CD4-positive, alpha-beta T cell treated with Interleukin-4 for 4 hours (primary cell): ENCODE measurements around the gene PDZD2.

Experiments
- DNase-seq: peaks from one replicate; pipeline ENCODE4 v3.0.0-alpha.2; 2020

Gene PDZD2

DNA sequence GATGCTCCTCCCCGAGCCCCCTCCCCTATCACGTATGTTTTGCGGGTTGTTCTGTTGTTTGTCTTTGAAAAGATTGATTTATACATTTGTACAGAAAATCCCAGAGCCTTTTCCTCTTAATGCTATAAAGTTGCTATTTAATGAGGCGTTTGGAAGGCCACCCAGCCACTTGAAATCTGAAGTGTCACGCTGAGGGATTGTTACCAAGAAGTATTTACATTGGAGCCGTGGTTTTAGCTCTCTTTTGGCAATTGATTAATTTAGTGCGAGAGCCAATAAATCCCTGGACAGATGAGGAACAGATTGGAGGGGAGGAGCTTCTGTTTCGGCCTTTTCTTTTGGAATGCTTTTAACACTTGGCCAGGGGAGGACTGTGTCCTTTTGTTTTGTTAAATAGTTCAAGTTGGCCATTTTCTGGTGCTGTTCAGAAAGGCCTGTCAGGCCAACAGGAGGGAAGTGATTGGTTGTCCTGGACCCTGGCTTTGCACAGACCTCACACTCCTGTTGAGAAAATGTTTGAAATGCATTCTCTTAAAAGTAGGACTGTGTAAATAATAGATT is 250.2 kb downstream of the PDZD2 start:
- DNase-seq: no peak

- no peak for DNase-seq
These were observed 251.1 kb downstream of the PDZD2 start for GRCh38 chr5:31890046-31890445.

DNA sequence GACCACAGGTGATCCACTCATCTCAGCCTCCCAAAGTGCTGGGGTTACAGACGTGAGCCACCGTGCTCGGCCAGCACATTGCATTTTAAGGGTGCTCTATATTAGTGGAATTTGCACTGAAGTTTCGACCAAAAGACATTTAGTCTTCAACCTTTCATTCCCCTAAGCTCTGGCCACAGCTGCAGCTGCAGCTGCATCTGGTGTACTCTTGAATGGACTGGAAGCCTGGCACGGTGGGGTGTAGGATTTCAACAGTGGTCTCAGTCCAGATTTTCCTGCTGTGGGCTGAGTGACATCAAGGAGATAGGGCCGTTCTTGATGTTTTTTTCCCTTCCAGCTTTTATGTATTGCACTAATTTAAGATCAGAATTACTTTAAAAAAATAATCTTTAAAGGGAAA is 255.2 kb downstream of the PDZD2 start:
- DNase-seq: no peak

- no peak for DNase-seq
These were observed 256.4 kb downstream of the PDZD2 start for GRCh38 chr5:31895199-31895820.

DNA sequence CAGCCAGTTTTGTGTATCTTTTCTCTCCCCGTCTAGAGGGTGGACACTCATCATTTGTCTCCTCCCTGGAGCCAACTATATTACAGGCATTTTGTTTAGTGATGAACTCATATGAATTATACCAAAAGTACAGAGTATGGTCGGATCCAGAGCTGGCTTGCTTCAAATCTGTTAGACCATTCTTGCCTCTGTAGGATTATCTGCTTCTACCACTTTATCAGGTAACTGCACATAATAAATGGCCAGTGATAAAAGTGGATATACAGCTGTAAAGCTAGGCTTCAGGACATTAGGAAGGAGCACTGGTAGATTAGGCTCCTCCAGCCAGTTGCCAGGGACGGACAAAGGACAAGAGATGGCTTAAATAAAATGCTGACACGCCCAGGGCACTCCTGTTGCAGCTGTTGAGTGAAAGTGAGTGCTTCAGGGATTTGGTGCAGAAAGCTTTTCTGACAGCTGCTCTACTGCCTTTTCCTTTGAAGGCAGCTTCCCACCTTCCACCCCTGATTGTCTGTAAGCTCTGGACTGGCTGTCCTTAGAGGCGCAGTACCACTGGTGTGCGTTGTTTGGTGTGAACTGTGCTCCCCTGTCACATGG is 259.2 kb downstream of the PDZD2 start:
- no peak for DNase-seq

DNA sequence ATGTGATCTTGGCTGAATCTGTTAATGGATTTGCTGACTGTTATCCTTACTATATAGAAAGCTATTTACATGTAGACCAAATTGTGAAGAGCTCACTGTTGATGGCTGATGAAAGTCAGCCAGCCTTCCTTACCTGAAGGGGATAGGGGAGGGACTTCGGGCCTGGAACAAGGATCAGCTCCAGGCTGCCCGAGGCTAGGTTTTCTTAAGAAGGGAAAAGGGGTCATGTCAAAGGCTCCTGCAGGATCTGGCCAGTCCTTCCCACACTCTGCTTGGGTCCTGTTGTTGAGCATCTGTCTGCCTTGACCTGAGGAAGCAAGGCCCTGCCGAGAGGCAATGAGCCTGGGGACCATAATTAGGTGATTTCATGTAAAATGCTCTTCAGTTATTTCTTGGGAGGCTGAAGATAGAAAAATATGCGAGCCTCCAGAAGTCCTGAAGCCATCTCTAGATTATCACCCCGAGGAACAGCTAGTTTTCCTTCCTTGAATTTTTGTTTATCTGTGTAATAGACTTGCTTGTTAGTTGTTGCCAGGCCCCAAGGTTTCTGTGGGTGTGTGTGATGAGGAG is 261.4 kb downstream of the PDZD2 start:
- DNase-seq: no peak

GRCh38 chr5:31901807-31902530 is 263.0 kb downstream of the PDZD2 start:
- DNase-seq: no peak

DNA sequence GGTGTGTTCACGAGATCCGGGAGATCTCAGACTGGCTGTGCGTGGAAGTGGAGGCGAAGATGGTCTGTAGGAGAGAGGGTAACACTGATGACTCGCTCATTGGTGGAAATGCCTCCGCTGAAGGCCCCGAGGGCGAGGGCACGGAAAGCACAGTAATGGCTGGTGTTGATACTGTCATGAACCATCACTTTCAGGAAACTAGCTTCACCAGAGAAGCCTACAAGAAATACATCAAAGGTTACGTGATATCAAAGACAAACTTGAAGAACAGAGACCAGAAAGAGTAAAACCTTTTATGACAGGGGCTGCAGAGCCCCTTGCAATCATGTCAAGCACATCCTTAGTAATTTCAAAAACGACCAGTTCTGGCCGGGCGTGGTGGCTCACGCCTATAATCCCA is 269.5 kb downstream of the PDZD2 start:
- no peak for DNase-seq

DNA sequence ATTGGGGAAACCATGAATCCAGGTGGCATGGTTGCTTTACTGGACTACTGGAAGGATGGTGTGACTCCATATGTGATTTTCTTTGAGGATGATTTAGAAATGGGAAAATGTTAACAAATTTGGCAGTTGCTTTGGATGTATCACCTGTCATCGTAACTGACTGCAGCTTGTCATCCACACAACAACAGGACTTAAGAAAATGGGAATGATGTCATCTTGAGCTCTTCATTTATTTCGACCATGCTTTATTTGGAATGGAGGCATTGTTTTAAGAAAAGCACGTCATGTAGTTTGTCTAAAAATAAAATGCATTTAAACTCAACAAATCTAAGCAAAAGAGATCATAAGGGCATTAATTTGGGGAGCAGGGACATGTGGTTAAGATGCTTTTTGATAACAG is 270.1 kb downstream of the PDZD2 start:
- no peak for DNase-seq

DNA sequence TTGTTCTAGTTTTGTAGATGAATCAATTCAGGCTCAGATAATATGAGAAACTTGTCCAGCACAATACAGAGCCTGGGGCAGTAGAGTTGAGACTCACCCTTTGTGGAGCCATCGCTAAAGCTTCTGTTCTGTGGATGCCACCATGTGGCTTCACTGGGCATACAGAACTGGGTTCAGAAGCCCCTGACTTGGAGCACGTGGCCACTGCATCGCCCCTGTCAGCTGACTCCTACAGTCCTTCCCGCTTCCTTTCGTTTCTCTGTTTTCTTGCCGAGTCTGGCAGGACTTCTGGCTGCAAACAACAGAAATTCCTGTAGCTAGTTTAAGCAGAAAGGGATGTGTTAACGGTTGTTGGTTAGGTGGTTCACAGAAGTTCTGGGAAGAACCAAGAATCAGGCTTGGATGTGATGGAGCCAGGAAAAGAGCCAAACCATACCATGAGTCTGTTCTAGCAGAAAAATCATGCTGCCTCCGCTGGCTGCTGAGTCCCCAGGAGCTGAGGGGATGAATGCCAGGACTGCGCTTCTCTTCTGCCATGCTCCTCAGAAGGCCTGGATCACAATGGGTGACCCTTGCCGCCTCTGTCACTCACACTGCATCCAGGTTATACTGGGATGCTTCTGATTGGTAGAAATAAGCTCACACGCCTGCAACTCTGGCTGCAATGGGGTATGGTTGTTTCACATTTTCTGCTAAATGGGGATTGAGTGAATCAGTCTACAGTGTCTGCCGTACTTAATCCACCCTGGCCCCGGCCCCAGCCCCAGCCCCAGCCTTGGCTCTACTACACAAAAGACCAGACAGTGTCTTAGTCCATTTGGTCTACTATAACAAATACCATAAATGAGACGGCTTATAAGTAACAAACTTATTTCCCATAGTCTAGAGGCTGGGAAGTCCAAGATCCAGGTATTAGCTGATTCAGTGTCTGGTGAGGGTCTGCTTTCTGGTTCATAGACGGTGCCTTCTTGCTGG is 272.6 kb downstream of the PDZD2 start:
- no peak for DNase-seq

DNA sequence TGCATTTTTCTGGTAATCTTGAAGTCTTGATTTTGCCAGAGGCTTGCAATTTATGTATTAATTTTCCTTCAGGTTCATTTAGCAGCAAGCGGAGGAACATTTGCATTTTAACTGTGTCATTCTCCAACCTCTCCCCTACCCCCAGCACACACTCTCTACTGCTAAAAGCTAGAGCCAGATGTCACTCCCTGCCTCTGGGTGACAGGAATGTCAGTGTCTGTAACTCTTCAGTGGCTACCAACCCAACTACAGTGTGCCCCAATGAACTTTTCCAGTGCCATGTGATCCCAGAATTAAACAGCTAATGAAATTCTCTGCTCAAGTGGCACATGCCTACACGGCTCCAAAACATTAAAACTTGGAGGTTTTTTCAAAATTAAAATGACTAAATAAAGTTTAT is 274.9 kb downstream of the PDZD2 start:
- DNase-seq: no peak

DNA sequence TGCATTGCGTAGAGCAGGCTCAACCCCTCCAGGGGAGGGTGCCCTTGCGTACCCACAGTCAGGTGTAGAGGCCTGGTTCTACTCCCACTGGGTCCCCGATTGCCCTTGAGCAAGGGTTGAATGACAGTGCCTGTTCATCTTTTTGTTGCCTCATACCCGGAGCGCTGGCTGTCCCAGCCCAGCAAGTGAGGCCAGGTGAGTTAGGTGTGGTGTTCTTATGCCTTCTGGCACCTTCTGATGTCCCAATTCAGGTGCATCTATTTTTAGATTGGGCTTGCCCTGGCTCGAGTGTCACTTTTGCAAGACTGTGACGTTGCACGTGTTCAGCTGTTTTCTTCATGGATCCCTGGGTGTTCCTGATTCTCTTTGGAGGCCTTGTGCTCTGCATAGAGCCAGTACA is 277.4 kb downstream of the PDZD2 start:
- DNase-seq: no peak

GRCh38 chr5:31918739-31919138 is 279.8 kb downstream of the PDZD2 start:
- DNase-seq: no peak

- no peak for DNase-seq
These were observed 282.9 kb downstream of the PDZD2 start for GRCh38 chr5:31921852-31922305.

DNA sequence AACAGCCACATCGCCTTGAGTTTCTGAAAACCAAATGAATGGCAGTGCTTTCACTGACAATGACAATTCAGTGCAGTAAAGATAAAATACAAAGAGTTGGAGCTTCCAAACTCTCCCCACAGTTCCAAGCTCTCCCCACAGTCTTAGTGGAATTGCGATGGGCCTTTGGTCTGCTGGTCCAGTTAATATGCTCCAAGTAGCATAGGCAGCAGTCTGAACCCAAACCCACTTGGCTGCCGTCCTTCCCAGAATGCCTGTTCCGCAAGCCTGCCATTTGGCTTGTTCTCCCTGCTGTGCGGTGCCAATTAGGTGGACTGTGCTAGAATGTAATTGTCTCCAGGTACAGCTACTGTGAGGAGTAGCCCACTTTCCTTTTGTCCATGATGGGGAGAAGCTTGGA is 285.1 kb downstream of the PDZD2 start:
- DNase-seq: no peak

DNA sequence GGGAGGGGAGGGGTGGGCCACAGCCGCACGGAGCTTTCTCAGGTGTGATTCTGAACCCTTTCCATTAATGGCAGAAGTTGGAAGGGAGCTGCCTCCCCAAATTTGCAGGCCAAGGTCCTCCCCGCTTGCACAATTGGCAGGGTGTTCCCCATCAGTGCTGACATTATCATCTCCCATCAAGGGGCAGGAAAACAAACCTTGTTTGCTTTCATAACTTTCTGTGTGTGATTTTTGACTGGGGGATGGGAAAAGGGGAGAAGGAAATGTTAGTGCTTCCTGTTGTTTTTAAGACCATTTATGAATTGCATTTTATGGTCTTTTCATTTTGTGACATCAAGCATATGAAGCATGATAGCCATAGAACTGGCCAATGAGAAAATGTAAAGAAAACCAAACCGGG is 292.9 kb downstream of the PDZD2 start:
- DNase-seq: no peak

- DNase-seq: no peak
These were observed 295.2 kb downstream of the PDZD2 start for GRCh38 chr5:31934156-31934555.

- DNase-seq: no peak
These were observed 296.8 kb downstream of the PDZD2 start for GRCh38 chr5:31935496-31936369.

DNA sequence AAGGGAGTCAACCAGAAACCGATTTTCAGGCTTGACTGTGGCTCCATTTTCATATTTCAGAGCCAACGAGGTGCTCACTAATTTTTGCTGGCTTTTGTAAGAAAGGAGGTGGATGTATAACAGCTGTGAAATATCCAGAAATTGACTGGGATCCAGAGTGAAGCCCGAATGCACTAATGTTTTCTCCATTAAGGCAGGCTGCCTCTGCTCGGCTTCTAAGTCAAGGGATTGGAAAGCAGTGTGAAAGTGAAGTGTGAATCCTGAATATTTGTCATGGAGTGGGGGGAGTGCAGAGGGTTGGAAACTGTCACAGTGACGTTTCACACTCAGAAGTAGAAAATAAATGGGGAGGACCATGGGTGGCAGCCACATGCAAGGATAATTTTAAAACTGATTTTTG is 297.8 kb downstream of the PDZD2 start:
- DNase-seq: no peak

- DNase-seq: no peak
These were observed 298.3 kb downstream of the PDZD2 start for GRCh38 chr5:31937226-31937625.

DNA sequence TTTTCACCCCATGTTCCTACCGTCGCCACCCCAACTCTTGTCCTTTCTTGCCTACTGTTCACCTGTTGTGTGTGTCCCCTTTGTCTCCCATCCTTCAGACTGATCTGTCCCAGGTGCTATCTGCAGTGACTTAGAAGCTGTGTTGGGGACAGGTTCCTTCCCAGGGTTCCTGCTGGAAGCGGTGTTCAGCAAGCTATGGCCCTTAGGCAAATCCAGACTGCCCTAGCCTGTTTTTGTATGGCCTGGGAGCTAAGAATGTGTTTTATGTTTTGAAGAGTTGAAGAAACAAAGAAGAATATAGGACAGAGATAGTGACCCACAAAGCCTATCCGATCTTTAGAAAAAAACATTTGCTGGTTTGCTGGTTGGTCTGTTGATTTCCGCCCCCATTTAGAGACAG is 298.8 kb downstream of the PDZD2 start:
- no peak for DNase-seq

DNA sequence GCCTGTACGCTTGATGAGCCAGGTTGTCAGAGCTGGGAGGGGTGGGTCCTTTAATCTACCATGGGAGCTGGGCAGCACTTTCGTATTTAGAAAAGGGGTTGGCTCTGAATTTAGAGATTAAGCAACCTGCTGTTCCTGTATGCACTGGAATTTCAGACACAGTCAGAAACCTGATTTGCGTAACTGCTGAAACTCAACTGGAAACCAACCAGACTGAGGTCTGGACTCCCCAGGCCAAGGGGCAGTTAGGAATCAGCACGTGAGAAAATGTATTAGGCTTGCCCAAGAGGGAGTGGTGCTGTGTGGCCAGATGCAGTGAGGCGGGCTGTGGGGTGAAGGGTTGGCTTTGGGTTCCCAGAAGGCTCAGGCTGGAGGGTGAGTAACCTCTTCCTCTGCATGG is 300.2 kb downstream of the PDZD2 start:
- DNase-seq: no peak
